ENCODE results near the gene AKAP13. TPM values are rescaled to one million over a fixed set of nuclear protein-coding genes. Genes with fewer than 3 reads are reported as not detected.

AKAP13 gene
- total RNA-seq, 4 donors from 2014 or later: 57.3 to 178 (median 81.5) TPM

- no peaks in the 10 kb centered on the region for H3K27me3 ChIP-seq
- intact Hi-C loops (cut with DNase I): no loop called here
- no peaks in the 10 kb centered on the region for H3K4me1 ChIP-seq
- TF ChIP-seq POLR2A (IDR thresholded peaks at IDR 0.05) (no peak), CTCF (IDR thresholded peaks at IDR 0.05) (no peak)
- H3K36me3 ChIP-seq: peaks cover 19 to 100% (median 35%) of the 10 kb centered on the region in 3 donors
- DNase-seq: no peak
- WGBS, 2 donors: 81 to 88% methylated on average over 2 of the region's 2 CpGs
- H3K9me3 ChIP-seq: no peaks in the 10 kb centered on the region
- no peak overlapping the region for H3K27ac ChIP-seq
- H3K4me3 ChIP-seq: no peak overlapping the region
Observed at GRCh38 chr15:85717212-85717611, 336.8 kb downstream of the AKAP13 start.

- intact Hi-C loops (cut with DNase I): no loop called here
- no peaks in the 10 kb centered on the region for H3K4me1 ChIP-seq
- H3K4me3 ChIP-seq: no peak overlapping the region
- no peaks in the 10 kb centered on the region for H3K9me3 ChIP-seq
- no peaks in the 10 kb centered on the region for H3K27me3 ChIP-seq
- 83 to 86% methylated on average over 12 of the region's 12 CpGs for WGBS, 2 donors
- H3K27ac ChIP-seq: no peak overlapping the region
- DNase-seq: no peak
- peaks cover 22 to 100% (median 39%) of the 10 kb centered on the region in 3 donors for H3K36me3 ChIP-seq
- TF ChIP-seq CTCF (IDR thresholded peaks at IDR 0.05) (no peak), POLR2A (IDR thresholded peaks at IDR 0.05) (no peak)
Observed at GRCh38 chr15:85718271-85718971, 338.0 kb downstream of the AKAP13 start.

- Histone ChIP-seq H3K27ac (no peak overlapping the region), H3K9me3 (no peaks in the 10 kb centered on the region), H3K4me3 (no peak overlapping the region), H3K4me1 (peaks cover 0 to 3% (median under 1%) of the 10 kb centered on the region in 3 donors), H3K36me3 (peaks cover 22 to 100% (median 42%) of the 10 kb centered on the region in 3 donors), H3K27me3 (no peaks in the 10 kb centered on the region)
- TF ChIP-seq CTCF (IDR thresholded peaks at IDR 0.05) (no peak), POLR2A (IDR thresholded peaks at IDR 0.05) (no peak)
- intact Hi-C loops (cut with DNase I): no loop called here
- DNase-seq: no peak
- WGBS, 2 donors: 81 to 96% methylated on average over 4 of the region's 4 CpGs
Observed at GRCh38 chr15:85718981-85719380, 338.6 kb downstream of the AKAP13 start.

GRCh38 chr15:85722374-85723152 lies 342.2 kb downstream of the AKAP13 start:
- no peaks in the 10 kb centered on the region for H3K9me3 ChIP-seq
- DNase-seq: no peak
- H3K36me3 ChIP-seq: peaks cover 28 to 99% (median 50%) of the 10 kb centered on the region in 3 donors
- H3K4me3 ChIP-seq: no peak overlapping the region
- TF ChIP-seq CTCF (IDR thresholded peaks at IDR 0.05): no peak
- TF ChIP-seq POLR2A (IDR thresholded peaks at IDR 0.05): no peak
- H3K27me3 ChIP-seq: no peaks in the 10 kb centered on the region
- intact Hi-C loops (cut with DNase I): no loop called here
- peaks cover 0 to 37% (median 21%) of the 10 kb centered on the region in 3 donors for H3K4me1 ChIP-seq
- H3K27ac ChIP-seq: peak overlapping the region in 1 of 4 donors; percentile 3
- WGBS, 2 donors: 40 to 60% methylated on average over 1 of the region's 1 CpG

Data from esophagus squamous epithelium (tissue), 5 donors.